Measurements from ENCODE around the gene CFAP77.

DNA sequence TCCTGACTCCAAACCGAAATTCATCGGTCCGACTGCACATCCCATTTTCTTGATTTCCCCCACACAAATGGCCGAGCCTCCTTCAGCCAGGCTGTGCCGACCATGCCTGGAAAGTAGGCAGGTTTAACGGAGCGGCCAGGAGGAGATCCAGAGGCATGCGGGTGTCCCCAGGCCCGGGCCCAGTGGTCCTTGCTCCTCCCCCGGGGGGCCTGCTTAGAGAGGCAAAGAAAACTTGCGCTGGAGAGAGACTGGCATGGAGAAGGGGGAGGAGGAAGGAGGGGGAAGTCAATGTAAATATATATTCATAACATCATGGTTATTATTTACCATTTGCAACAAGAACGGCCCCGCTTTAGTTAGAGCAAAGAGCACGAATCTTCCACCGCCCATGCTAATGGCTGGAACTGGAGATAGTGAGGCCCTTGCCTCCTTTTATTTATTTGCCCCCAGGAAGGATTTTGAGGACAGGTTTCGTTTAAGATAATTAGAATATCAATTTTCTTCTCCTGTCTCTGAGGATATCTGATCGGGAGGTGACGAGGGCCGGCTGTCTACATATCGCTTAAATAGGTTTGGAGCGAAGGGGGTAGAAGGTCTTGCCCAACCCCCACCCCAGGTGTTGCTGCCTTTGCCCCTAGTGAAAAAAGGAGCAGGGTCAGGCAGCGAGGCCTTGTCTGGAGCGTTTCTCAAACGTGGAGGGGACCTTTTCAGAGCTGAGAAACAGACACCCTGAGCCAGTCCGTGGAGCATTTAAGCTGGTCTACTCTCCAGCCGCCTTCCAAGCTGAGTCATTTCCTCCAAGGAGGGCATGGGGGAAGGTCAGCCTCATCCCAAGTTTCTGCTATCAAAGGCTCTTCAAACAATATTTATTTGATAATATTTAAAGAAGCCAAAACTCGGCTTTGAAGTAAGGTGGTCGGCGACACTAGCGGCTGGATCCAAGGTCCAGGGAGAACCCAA lies 174.9 kb downstream of the CFAP77 start:
- TF ChIP-seq, protein P1, sequence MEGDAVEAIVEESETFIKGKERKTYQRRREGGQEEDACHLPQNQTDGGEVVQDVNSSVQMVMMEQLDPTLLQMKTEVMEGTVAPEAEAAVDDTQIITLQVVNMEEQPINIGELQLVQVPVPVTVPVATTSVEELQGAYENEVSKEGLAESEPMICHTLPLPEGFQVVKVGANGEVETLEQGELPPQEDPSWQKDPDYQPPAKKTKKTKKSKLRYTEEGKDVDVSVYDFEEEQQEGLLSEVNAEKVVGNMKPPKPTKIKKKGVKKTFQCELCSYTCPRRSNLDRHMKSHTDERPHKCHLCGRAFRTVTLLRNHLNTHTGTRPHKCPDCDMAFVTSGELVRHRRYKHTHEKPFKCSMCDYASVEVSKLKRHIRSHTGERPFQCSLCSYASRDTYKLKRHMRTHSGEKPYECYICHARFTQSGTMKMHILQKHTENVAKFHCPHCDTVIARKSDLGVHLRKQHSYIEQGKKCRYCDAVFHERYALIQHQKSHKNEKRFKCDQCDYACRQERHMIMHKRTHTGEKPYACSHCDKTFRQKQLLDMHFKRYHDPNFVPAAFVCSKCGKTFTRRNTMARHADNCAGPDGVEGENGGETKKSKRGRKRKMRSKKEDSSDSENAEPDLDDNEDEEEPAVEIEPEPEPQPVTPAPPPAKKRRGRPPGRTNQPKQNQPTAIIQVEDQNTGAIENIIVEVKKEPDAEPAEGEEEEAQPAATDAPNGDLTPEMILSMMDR (IDR thresholded peaks at IDR 0.05; ENCODE audit: insufficient read depth, low read depth, low read length), result no peak
- peak; percentile 41 for TF ChIP-seq EZH2 (IDR thresholded peaks at IDR 0.05; ENCODE audit: insufficient read depth, low read length)
